C4-2B (cell line): Measurements from ENCODE around the gene ROS1.
"Not testable (repeated sequence)": the region's sequence is repeated elsewhere in the genome, so short reads cannot be mapped to it uniquely, and the experiment has no call there.

ENCODE experiments used
- H3K27ac ChIP-seq: fragments of 450-650 bp; 2 replicates; pipeline ENCODE4 v1.5.1; 2017
- CTCF ChIP-seq: fragments of 450-650 bp; conservative IDR thresholded peaks from 2 replicates; pipeline ENCODE4 v1.5.1; 2017; ENCODE audit warnings: mild to moderate bottlenecking
- ZFX ChIP-seq: fragments of 450-650 bp; IDR thresholded peaks from 2 replicates; pipeline ENCODE4 v1.6.1; 2017

Gene ROS1

GRCh38 chr6:117425431-117426153, at the start of gene ROS1:
Gene ROS1, minus strand, starts transcription at chr6:117425942. Its CDS starts 286 bp downstream, at chr6:117425656.
- no peak for TF ChIP-seq ZFX
- TF ChIP-seq CTCF = no peak
- no peak within 1 kb of the TSS for H3K27ac ChIP-seq

GRCh38 chr6:117473401-117473800, 47.7 kb upstream of the ROS1 start:
- no peak overlapping the region for H3K27ac ChIP-seq
- TF ChIP-seq CTCF (no peak), ZFX (no peak)

- TF ChIP-seq CTCF = no peak
- no peak for TF ChIP-seq ZFX
- H3K27ac ChIP-seq = no peak overlapping the region
These were observed 46.9 kb upstream of the ROS1 start for GRCh38 chr6:117472667-117473066.

- TF ChIP-seq CTCF = no peak
- TF ChIP-seq ZFX = no peak
- H3K27ac ChIP-seq = no peak overlapping the region
These were observed 44.0 kb upstream of the ROS1 start for GRCh38 chr6:117469791-117470190.

GRCh38 chr6:117469356-117469755, 43.6 kb upstream of the ROS1 start:
- no peak overlapping the region for H3K27ac ChIP-seq
- no peak for TF ChIP-seq ZFX
- no peak for TF ChIP-seq CTCF

GRCh38 chr6:117468527-117468926, 42.8 kb upstream of the ROS1 start:
- not testable (repeated sequence) for H3K27ac ChIP-seq

- H3K27ac ChIP-seq = no peak overlapping the region
- TF ChIP-seq ZFX (no peak), CTCF (no peak)
These were observed 42.1 kb upstream of the ROS1 start for GRCh38 chr6:117467876-117468275.

GRCh38 chr6:117465691-117466090, 39.9 kb upstream of the ROS1 start:
- TF ChIP-seq CTCF (no peak), ZFX (no peak)
- H3K27ac ChIP-seq = no peak overlapping the region
